Transverse colon (tissue), 3 donors: Measurements from ENCODE around the gene DYNC1LI2.

Experiments
- POLR2A ChIP-seq: fragments of 450-650 bp; IDR thresholded peaks from one replicate; pipeline ENCODE4 v1.6.1; 2016; ENCODE audit warnings: antibody characterized with exemption, mild to moderate bottlenecking, moderate library complexity
- TF ChIP-seq, protein P1 (sequence below), 5 experiments: fragments of 200-600 bp in 3 of 5; fragments of 450-650 bp in 2 of 5; sonication (generic) in 3 of 5; IDR thresholded peaks; 1 replicate in 2 of 5; 2 replicates in 3 of 5; pipeline ENCODE4 v1.5.1; 2016 to 2017; ENCODE audit warnings: antibody characterized with exemption in 5 of 5, inconsistent platforms in 3 of 5, mild to moderate bottlenecking in 2 of 5, moderate library complexity in 1 of 5

DNA sequence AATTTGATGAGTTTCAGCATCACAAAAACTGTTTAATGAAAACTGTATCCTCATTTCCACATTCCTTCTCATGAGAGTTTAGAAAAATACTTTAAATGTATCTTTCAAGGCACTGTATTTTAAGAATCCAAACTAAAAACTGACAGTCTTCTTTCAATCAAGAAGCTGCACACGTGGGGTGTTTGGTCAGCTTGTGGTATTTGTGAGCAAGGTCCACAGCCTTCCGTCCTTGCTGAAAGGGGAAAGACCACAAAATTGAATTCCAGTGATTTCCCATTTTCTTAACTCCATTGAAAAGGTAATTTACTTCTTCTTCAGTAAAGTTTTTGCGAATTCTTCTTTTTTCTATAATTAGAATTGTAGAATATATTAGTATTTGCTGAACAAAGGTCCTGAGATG, 3.4 kb upstream of the DYNC1LI2 start:
- TF ChIP-seq POLR2A = no peak
- TF ChIP-seq, protein P1, sequence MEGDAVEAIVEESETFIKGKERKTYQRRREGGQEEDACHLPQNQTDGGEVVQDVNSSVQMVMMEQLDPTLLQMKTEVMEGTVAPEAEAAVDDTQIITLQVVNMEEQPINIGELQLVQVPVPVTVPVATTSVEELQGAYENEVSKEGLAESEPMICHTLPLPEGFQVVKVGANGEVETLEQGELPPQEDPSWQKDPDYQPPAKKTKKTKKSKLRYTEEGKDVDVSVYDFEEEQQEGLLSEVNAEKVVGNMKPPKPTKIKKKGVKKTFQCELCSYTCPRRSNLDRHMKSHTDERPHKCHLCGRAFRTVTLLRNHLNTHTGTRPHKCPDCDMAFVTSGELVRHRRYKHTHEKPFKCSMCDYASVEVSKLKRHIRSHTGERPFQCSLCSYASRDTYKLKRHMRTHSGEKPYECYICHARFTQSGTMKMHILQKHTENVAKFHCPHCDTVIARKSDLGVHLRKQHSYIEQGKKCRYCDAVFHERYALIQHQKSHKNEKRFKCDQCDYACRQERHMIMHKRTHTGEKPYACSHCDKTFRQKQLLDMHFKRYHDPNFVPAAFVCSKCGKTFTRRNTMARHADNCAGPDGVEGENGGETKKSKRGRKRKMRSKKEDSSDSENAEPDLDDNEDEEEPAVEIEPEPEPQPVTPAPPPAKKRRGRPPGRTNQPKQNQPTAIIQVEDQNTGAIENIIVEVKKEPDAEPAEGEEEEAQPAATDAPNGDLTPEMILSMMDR (IDR thresholded peaks at IDR 0.05) = no peak
